HG02981 (cell line): ENCODE data around the gene SMYD3.

Experiments used
- ATAC-seq: cut with Tn5 transposase; IDR thresholded peaks from one replicate; pipeline ENCODE4 v1.9.1; 2021; ENCODE audit warnings: mild to moderate bottlenecking, moderate library complexity; ENCODE audit not compliant: unreplicated experiment

SMYD3 gene

DNA sequence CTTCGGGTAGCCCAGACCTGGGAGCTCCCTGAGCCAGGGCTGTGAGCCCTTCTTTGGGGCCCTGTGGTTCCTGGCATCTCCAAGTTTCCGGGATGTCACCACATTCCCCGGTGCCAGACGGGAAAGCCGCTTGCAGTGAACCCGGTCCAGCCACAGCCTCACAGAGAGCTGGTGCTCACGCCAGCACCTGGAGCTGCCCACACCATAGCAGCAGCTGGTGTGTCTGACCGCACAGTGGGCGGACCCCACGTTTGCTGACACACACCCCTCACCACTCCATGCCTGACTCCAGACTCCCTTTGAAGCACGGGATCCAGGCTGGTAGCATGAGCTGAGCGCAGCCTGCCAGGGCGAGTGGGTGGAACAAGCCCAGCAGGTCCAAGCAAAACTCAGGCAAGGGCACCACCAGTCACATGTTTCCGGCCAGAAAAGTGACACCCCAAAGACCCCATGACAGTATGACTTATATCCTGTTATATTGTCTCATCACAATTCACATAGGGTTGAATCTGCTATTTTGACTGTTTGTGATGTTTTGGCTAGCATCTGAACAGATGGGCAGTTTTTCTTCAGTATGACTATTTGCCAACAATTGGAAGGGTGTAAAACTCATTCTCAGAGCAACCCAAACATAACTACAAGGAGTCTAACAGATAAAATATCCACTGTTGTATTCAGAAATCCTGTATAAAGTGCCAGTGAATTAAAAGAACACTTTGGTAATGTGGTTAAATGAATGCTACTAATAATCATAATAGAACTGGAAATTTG, 285.4 kb downstream of the SMYD3 start:
- no peak for ATAC-seq

DNA sequence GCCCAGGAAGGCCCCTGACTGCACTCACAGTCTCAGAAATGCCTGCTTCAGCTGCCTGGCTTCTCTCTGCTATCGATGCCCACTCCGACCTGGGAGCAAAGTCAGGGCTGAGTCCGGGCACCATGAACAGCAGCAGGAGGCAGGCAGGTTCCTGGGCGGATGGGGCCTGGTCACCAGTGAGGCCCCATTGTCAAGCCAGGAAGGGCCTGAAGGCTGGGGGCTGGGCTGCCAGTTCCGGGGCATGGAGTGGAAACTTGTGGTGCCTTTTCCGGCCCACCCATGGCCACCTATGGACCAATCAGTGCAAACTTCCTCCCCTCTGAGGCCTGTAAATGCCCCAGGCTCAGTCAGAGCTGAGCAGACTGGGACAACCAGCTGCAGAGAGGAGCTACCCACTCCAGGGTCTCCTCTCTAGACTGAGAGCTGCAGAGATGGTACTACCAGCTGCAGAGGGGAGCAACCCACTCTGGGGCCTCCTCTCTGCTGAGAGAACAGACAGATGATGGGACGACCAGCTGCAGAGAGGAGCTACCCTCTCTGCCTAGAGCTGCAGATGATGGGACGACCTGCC, 286.5 kb downstream of the SMYD3 start:
- ATAC-seq, result no peak

GRCh38 chr1:246219508-246220030, 287.5 kb downstream of the SMYD3 start:
- ATAC-seq, result peak; percentile 47

- no peak for ATAC-seq
Observed at GRCh38 chr1:246218686-246219085, 288.4 kb downstream of the SMYD3 start.

GRCh38 chr1:246216906-246217305, 290.2 kb downstream of the SMYD3 start:
- no peak for ATAC-seq

DNA sequence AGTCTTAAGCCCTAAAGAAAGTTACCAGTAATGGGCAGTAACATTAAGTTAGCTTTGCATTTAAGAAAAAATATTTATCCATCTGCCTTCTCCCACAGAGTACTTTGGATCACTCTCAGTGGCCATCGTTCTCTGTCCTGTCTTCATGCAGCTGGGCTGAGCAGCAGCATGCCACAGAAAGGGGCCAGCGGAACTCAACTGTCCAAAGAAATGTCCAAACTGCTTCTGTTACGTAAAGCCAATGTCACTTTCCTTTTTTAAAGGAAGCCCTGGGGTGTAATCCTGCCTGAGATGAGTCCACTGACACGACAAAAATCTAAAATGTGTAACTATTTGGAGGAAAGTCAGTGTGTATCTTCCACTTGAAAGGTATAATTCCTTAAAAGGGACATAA, 291.6 kb downstream of the SMYD3 start:
- no peak for ATAC-seq

- peak; percentile 98 for ATAC-seq
Observed at GRCh38 chr1:246214708-246215509, 292.2 kb downstream of the SMYD3 start.

GRCh38 chr1:246213947-246214346, 293.1 kb downstream of the SMYD3 start:
- no peak for ATAC-seq

GRCh38 chr1:246213502-246213901, 293.6 kb downstream of the SMYD3 start:
- no peak for ATAC-seq

DNA sequence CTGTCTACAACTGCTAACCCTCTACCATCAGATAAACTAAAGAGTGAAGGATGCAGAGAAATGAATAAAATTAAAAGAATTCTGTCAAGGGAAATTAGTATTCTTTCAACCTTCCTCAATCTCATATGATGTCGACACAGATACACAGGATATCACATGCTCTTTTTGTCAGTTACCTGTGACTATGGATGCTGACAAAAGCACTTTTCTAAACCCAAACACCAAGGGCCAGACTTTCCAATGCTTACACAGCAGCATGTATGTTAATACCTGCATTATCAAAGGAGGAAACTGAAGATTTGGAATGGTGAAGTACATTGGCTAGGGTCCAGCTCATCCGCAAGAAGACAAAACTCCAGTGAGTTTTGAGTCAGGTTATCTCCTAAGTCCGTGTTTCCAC, 294.0 kb downstream of the SMYD3 start:
- no peak for ATAC-seq

DNA sequence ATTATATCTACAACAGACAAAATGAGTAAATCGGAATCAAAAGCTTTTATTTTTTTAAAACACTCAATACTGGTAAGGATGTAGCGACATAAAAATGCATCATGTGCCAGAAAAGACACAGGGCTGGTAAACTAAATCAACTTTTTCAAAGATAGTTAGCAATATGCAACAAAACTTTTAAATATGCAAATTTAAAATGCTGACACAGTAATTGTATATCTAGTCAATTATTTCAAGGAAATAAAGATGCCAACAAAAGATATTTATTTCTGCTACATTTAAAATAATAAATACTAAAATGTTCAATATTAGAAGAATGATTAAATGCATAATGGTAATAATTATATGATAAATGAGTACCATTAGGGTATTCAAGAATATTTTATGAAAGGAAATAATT, 295.1 kb downstream of the SMYD3 start:
- ATAC-seq, result no peak

DNA sequence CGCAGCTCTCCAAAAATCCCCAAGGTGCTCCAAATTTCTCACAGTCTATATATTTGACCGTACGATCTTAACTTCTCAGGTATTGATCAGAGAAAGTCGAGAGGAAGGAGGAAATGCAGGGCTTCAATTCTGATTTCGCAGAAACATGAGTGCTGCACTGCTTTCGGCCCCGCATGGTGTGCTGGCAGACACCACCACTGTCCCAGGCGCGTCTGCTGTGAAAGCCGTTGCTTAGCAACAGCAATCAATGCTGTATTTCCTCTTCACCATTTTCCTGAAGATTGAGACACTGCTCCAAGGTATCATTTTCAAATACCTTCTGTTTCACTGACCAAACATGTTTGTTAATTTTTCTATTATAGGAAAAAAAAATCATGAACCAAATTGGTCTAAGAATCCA, 296.3 kb downstream of the SMYD3 start:
- no peak for ATAC-seq

- ATAC-seq, result no peak
Observed at GRCh38 chr1:246208105-246208504, 299.0 kb downstream of the SMYD3 start.

DNA sequence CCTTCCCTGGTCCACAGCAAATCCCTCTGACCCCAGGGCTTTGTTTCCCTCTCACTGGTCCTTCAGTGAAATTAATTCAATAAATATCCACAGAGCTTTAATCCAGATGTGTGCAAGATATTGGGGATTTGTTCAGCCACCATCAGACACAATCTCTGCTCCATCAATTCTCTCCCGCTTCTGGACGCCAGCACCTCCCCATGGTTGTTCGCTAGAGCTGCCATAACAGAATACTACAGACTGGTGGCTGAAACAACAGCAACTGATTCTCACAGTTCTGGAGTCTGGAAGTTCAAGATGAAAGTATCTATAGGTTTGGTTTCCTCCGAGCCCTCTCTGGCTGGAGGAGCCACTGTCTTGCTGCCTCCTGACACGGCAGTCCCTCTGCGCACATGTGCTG, 303.9 kb downstream of the SMYD3 start:
- no peak for ATAC-seq

DNA sequence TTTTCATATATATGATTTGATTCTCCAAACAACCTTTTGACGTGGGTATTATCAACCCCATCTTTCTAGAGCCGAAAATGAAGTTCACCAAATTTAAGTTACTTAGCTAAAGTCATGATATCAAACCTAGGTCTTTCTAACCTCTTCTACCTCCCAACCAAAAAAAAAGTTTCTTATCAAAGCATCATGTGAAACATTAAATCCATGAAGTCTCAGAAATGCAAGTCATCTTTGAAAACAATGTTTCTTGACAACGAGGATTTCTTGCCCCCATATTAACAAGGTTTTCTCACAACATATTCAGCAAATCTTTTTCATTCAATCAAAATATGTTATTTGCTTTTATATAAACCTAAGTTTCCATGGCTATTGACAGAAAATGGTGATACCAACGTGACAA, 306.3 kb downstream of the SMYD3 start:
- ATAC-seq, result no peak

GRCh38 chr1:246200225-246200624, 306.9 kb downstream of the SMYD3 start:
- no peak for ATAC-seq

DNA sequence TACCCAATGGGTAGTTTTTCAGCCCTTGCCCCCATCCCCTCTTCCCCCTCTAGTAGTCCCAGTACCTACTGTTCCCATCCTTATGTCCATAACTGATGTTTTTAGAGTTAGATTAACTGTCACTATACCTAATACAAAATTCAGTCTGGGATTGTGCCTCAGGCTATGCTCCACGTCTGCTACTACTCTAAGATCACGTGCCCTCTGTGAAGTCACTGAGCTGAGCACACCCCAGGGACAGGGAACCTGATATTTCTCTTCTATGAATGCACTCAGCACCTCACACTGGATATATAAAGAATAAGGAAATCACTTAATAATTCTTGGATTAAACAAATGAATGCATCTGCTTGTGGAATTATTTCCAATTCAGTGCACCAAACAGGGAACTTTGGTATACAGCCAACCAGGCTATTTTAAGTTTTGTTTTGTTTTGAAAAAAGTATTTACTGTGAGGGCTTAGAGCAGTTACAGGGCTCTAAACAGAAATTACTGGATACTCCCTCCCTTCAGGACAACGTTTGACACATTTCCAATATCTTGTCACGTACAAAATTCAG, 307.9 kb downstream of the SMYD3 start:
- ATAC-seq, result no peak

- no peak for ATAC-seq
Observed at GRCh38 chr1:246198115-246198816, 308.8 kb downstream of the SMYD3 start.

DNA sequence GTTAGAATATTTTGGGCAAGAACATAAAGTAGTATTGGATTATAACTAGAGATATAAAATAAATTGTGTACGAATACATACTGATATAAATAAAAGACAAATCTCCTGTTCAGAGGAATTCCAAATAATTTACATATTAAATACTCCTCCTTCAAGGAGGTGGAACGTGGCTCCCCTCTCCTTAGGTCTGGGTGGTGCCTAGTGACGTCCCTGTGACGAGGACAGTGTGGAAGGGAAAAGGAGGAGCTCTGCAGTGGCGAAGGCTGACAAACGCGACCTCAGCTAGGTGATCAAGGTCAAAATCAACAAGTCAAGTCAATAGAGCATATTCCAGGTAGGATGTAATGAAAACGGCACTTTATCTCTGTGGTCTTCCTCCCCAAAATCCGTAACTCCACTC, 310.0 kb downstream of the SMYD3 start:
- ATAC-seq, result no peak

GRCh38 chr1:246195296-246195695, 311.8 kb downstream of the SMYD3 start:
- ATAC-seq, result no peak

DNA sequence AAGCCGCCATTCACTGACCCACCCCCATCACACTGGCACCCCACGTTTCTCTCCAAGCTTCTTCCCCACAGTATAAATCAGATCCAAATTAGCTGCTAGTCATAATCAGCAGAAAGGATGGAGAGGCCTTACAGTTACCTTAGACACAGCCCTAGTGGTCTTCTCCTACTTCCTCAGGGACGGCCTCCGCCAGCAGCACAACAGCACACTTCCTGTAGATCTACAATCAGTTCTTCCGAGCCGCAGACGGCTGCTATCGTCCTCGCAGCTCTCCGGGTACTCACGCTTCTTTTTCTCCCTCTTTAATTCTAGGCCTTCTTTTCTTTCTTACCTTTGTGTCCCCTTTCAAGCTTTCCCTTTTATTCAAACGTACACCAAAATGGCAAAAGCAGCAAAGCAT, 313.5 kb downstream of the SMYD3 start:
- ATAC-seq, result no peak
